HG03175 (cell line): ENCODE data around the gene FCSK.

Experiments used
- ATAC-seq: cut with Tn5 transposase; IDR thresholded peaks from one replicate; pipeline ENCODE4 v1.9.1; 2021; ENCODE audit warnings: mild to moderate bottlenecking, moderate library complexity; ENCODE audit not compliant: unreplicated experiment

FCSK gene

DNA sequence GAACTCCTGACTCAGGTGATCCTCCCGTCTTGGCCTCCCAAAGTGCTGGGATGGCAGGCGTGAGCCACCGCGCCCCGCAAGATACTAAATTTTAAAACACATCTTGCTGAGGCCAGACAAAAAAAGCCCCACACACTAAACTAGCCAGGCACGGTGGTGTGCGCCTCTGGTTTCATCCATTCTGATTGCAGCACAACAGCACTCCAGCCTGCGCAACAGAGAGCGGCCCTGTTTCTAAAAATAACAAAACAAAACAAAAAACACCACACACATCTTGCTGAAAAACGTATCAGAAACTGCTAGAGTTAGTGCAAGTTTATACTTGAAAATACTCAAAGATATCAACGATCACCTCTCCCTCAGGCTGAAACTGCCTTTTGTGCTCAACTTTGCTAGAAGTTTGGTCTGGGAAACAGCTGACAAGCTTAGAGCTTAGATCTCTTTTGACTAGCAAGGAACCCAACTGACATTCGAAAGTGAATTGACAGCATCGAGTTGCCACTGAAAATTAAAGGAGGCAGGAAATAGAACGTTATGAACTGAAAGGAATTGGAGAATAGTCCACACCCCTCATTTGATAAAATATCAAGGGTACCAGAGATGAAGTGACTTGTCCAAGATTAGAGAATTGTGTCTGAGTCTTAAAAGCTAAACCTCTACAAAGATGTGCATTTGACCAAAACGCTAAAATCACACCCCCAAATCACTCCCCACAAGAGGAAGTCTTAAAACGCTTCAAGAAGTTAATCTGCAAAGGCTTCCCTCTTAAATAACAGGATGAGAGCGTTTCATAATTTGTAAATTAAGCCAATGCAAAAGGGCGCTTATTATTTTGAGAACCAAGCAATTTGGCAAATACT lies 68.1 kb downstream of the FCSK start:
- ATAC-seq, result no peak

GRCh38 chr16:70523076-70523742 lies 68.8 kb downstream of the FCSK start, which contains the start of gene COG4:
Gene COG4 (minus strand): TSS chr16:70523554. CDS start chr16:70523543, 11 bp downstream.
- peak; percentile 59 for ATAC-seq

DNA sequence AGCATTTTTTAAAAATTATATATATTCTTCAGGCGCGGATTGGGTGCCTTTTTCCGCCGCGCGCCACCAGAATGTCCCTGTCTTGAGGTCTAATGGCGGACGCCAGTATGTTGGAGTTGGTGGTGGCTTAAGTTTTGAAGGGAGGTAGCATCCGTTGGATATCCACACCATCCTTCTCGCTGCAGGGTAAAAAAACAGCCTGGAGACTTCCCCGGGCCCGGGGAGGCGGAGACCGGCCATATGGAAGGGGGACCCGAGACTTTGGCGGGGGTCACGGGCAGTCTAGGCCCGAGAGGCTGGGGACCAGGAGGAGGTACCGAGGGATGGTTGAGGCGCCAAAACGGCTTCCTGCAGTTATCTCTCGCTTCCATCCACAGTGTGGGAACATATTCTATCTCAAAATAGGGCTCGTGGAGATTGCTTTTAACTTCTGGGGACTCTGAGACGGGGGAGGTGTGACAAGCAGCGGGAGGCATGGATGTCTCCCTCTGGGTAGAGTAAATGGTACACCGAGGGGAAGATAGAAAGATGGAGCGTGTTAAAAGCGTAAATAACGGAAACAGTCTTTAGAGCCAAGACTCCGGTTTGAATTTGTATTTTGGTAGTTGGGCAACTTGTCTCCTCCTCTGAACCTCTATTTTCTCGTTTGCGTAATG lies 69.5 kb downstream of the FCSK start, which contains the start of gene SF3B3:
SF3B3 (plus strand) TSS at position 74 of the 656 bp plus-strand sequence. CDS start 2,841 bp downstream, outside the sequence.
- ATAC-seq, result peak; percentile 54

DNA sequence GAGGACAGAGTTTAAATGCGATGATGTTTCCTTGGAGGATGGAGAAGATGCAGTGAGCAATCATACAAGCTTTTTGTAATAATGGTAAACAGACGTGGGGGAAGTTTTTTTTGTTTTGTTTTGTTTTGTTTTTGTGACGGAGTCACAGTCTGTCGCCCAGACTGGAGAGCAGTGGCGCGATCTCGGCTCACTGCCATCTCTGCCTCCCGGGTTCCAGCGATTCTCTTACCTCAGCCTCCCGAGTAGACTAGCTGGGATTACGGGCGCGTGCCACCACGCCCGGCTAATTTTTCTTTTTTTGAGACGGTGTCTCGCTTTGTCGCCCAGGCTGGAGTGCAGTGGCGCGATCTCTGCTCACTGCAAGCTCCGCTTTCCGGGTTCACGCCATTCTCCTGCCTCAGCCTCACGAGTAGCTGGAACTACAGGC lies 70.0 kb downstream of the FCSK start:
- ATAC-seq, result peak; percentile 14

DNA sequence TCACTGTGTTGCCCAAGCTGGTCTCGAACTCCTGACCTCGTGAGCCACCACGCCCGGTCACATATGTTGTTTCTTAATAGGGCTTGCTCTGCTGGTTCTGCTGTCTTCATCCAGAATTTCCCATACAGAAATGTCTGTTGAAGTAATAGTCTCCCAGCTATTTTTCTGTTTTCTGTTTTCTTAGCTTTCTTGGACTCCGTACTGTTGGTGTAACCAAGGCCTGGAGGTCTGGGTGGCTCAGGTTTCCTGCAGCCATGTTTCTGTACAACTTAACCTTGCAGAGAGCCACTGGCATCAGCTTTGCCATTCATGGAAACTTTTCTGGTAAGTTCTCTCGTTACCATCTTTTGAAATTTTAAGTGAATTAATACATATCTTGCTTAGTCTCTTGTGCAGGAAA lies 72.0 kb downstream of the FCSK start:
- ATAC-seq, result no peak

DNA sequence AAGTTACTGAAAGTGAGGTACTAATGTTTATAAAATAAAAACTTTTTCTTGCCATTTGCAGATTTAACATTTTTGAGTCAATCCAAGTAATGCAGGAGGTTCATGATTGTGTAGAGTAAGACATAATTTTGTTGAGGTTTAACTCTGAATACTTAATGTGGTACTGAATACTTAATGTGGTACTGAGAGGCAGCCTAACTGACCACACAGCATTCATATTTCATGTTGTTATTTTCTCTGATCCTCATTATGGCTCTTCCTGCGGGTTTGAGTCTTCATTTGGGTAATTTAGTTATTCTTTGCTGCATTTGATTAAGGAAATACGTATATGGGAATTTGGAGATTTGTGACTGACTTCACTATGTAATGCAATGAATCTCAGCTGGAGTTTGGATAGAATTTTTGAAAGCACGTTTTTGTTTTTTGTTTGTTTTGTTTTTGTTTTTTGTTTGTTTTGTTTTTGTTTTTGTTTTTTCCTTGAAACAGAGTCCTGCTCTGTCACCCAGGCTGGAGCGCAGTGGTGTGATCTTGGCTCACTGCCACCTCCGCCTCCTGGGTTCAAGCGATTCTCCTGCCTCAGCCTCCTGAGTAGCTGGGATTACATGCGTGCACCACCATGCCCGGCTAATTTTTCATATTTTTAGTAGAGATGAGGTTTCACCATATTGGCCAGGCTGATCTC lies 73.1 kb downstream of the FCSK start:
- ATAC-seq, result no peak

GRCh38 chr16:70529051-70529777 lies 74.8 kb downstream of the FCSK start:
- no peak for ATAC-seq
